Endothelial cell of umbilical vein (primary cell): ENCODE results near the gene CARNS1. TPM values are rescaled to one million over a fixed set of nuclear protein-coding genes. Genes with fewer than 3 reads are reported as not detected.

Experiments
- BruUV-seq: library from RNA; stranded (reverse); fragments of 400-500 nt; replicated peaks from 2 replicates; lab custom pipeline; 2021; lab: Mats Ljungman, UMichigan
- CTCF ChIA-PET: fragments of 300-600, 350-600 bp; sonication (Branson Sonifier 250); formaldehyde crosslinking; loops from one replicate; lab custom pipeline; 2021; ENCODE audit warnings: antibody characterized with exemption, inconsistent platforms; lab: Charles Lee
- POLR2A ChIA-PET: fragments of 300-600, 350-600 bp; sonication (Branson Sonifier 250); formaldehyde crosslinking; loops from one replicate; lab custom pipeline; 2021; ENCODE audit warnings: antibody characterized with exemption, inconsistent platforms; lab: Charles Lee
- DNase-seq: peaks from one replicate; pipeline ENCODE4 v3.0.0-alpha.2; 2011; ENCODE audit warnings: low read depth, low spot score
- FAIRE-seq: peaks from 2 replicates; lab custom pipeline; 2011; peaks lifted over from hg19 to GRCh38; lab: Jason Lieb, UNC
- H2AFZ ChIP-seq: 2 replicates; pipeline ENCODE4 v1.6.0; 2012; ENCODE audit warnings: low read depth, low read length, control low read depth, inconsistent platforms
- H3K27ac ChIP-seq: 2 replicates; pipeline ENCODE4 v1.5.1; 2011; ENCODE audit warnings: low read depth, mild to moderate bottlenecking, control low read depth, low read length, moderate library complexity; ENCODE audit not compliant: insufficient read depth
- H3K27me3 ChIP-seq, 2 experiments: 2 replicates each; pipeline versions ENCODE4 v1.6.0 to v1.6.1; 2011; ENCODE audit warnings: low read length in 2 of 2, mixed read lengths in 1 of 2; ENCODE audit not compliant: control insufficient read depth in 2 of 2, insufficient read depth in 2 of 2
- H3K36me3 ChIP-seq, 2 experiments: 2 replicates in 1 of 2; 3 replicates in 1 of 2; pipeline ENCODE4 v1.5.1; 2011; ENCODE audit warnings: low read length in 2 of 2, mild to moderate bottlenecking in 1 of 2, moderate library complexity in 1 of 2; ENCODE audit not compliant: control insufficient read depth in 2 of 2, insufficient read depth in 2 of 2; ENCODE audit errors: extremely low read depth in 1 of 2
- H3K4me1 ChIP-seq: 3 replicates; pipeline ENCODE4 v1.5.1; 2011; ENCODE audit warnings: mild to moderate bottlenecking, low read length; ENCODE audit not compliant: control insufficient read depth, insufficient read depth; ENCODE audit errors: extremely low read depth
- H3K4me2 ChIP-seq: 2 replicates; pipeline ENCODE4 v1.6.1; 2011; ENCODE audit warnings: low read length, control low read depth, mixed read lengths; ENCODE audit not compliant: insufficient read depth
- H3K4me3 ChIP-seq, 3 experiments: fragments of 200-600 bp in 1 of 3; sonication (generic), shearing (Covaris generic) in 1 of 3; replicated peaks in 1 of 3; 2 replicates each; pipeline ENCODE4 v1.5.1; 2011 to 2016; ENCODE audit warnings: control low read depth in 3 of 3, low read length in 3 of 3, mild to moderate bottlenecking in 2 of 3, inconsistent platforms in 1 of 3, low read depth in 1 of 3, moderate library complexity in 1 of 3; ENCODE audit not compliant: insufficient read depth in 1 of 3
- H3K79me2 ChIP-seq: 2 replicates; pipeline ENCODE4 v1.6.0; 2012; ENCODE audit warnings: low read length, inconsistent platforms; ENCODE audit not compliant: control insufficient read depth, insufficient read depth
- H3K9ac ChIP-seq: replicated peaks from 2 replicates; pipeline ENCODE3; 2011; ENCODE audit warnings: low read length, control low read depth; ENCODE audit not compliant: insufficient read depth; ENCODE audit errors: extremely low read depth
- H3K9me1 ChIP-seq: replicated peaks from 3 replicates; pipeline ENCODE4 v1.6.0; 2011; ENCODE audit warnings: mild to moderate bottlenecking, low read length; ENCODE audit not compliant: control insufficient read depth, insufficient read depth; ENCODE audit errors: extremely low read depth
- H3K9me3 ChIP-seq: replicated peaks from 2 replicates; pipeline ENCODE4 v1.5.1; 2012; ENCODE audit warnings: low read length, inconsistent platforms; ENCODE audit not compliant: control insufficient read depth, insufficient read depth
- H4K20me1 ChIP-seq: replicated peaks from 2 replicates; pipeline ENCODE3; 2011; ENCODE audit warnings: mild to moderate bottlenecking, low read length; ENCODE audit not compliant: control insufficient read depth, insufficient read depth; ENCODE audit errors: extremely low read depth
- EZH2 ChIP-seq: IDR thresholded peaks from 2 replicates; pipeline ENCODE4 v1.6.1; 2012; ENCODE audit warnings: borderline replicate concordance, low read depth, mild to moderate bottlenecking, moderate library complexity, low read length, inconsistent platforms; ENCODE audit not compliant: severe bottlenecking
- FOS ChIP-seq: IDR thresholded peaks from 2 replicates; pipeline ENCODE4 v1.6.1; 2011; ENCODE audit warnings: mild to moderate bottlenecking, low read length, moderate library complexity, borderline replicate concordance; ENCODE audit not compliant: insufficient read depth
- GATA2 ChIP-seq: IDR thresholded peaks from 2 replicates; pipeline ENCODE4 v1.7.0; 2011; ENCODE audit warnings: low read depth, mild to moderate bottlenecking, moderate library complexity, mixed read lengths, low read length; ENCODE audit not compliant: insufficient read length, insufficient read depth
- JUN ChIP-seq: IDR thresholded peaks from 2 replicates; pipeline ENCODE4 v1.6.1; 2011; ENCODE audit warnings: borderline replicate concordance, low read depth; ENCODE audit not compliant: insufficient read length, insufficient read depth
- MYC ChIP-seq: IDR thresholded peaks from one replicate; pipeline ENCODE4 v1.6.1; 2011; ENCODE audit warnings: mild to moderate bottlenecking, low read depth, low read length
- POLR2A ChIP-seq: IDR thresholded peaks from 2 replicates; pipeline ENCODE4 v1.6.1; 2012; ENCODE audit warnings: low read depth, mild to moderate bottlenecking, control low read depth, low read length
- POLR2AphosphoS5 ChIP-seq: IDR thresholded peaks from 2 replicates; pipeline ENCODE4 v1.6.1; 2012; ENCODE audit warnings: low read depth, mild to moderate bottlenecking, control low read depth, low read length, moderate library complexity; ENCODE audit not compliant: insufficient read depth
- dilution Hi-C: fragments of 300-500 bp; cut with MboI; formaldehyde crosslinking; loops from one replicate; pipeline ENCODE4 v1.15.0; 2019; ENCODE audit warnings: low sequenced_read_pairs; ENCODE audit not compliant: extremely low pct_ligation_motif_present
- intact Hi-C: fragments of 100-400 bp; cut with micrococcal nuclease; formaldehyde crosslinking; loops from one replicate; pipeline ENCODE4 v1.10.0; 2022
- polyA plus RNA-seq, 4 experiments: library from polyadenylated mRNA; depleted of rRNA in 3 of 4; stranded (reverse) in 3 of 4; unstranded in 1 of 4; fragments of >200 nt; gene quantifications; 2 replicates each; pipeline versions ENCODE4 v1.2.1 to v1.2.3, GENCODE V29; 2011 to 2012; ENCODE audit warnings: missing spikeins in 1 of 4
- total RNA-seq: library from RNA; stranded (reverse); gene quantifications from 2 replicates; pipeline ENCODE4 v1.2.3, GENCODE V29; 2021
- TF ChIP-seq, protein P1 (sequence below), 2 donors: IDR thresholded peaks; 1 replicate in 1 of 2; 2 replicates in 1 of 2; pipeline ENCODE4 v1.5.1; 2011; ENCODE audit warnings: low read length in 2 of 2, mild to moderate bottlenecking in 2 of 2, moderate library complexity in 2 of 2, control low read depth in 1 of 2, inconsistent platforms in 1 of 2, low read depth in 1 of 2; ENCODE audit not compliant: insufficient read depth in 1 of 2; ENCODE audit errors: extremely low read depth in 1 of 2
- TF ChIP-seq, protein P2 (sequence below): IDR thresholded peaks from 2 replicates; pipeline ENCODE4 v1.6.1; 2011; ENCODE audit not compliant: insufficient read depth, insufficient read length

The CARNS1 gene
- total and polyA plus RNA-seq, 2 donors (not counting 3 experiments of a cell fraction or from before 2014, with no cell fraction given) = 0.14 to 0.35 TPM

- H3K79me2 ChIP-seq = peaks cover 8% of the 10 kb centered on the region
- FAIRE-seq = no peak
These were observed 22.3 kb downstream of the CARNS1 start for GRCh38 chr11:67437809-67438157.

More at GRCh38 chr11:67437809-67438157, 22.3 kb downstream of the CARNS1 start:
- no peak overlapping the region for H2AFZ ChIP-seq
- intact Hi-C loops = no loop called here
- H3K27me3 ChIP-seq = no peaks in the 10 kb centered on the region
- peaks cover 0 to 43% of the 10 kb centered on the region in 2 experiments for H3K36me3 ChIP-seq
- H4K20me1 ChIP-seq = no peaks in the 10 kb centered on the region
- H3K9me1 ChIP-seq = no peaks in the 10 kb centered on the region
- CTCF ChIA-PET = interaction anchor here (1.6 kb wide), 1 partner anchor 36 kb away, joined by 9 read pairs; the partner anchor contains the start of gene PPP1CA
- peaks cover 6% of the 10 kb centered on the region for H3K4me1 ChIP-seq
- BruUV-seq = no TSS peak
- dilution Hi-C loops = no loop called here
- no peak for DNase-seq
- no peak overlapping the region for H3K4me3 ChIP-seq
- H3K4me2 ChIP-seq = no peak overlapping the region
- TF ChIP-seq POLR2A (no peak), GATA2 (no peak), JUN (no peak), FOS (no peak), POLR2AphosphoS5 (no peak), EZH2 (no peak), MYC (no peak)
- TF ChIP-seq, protein P1, sequence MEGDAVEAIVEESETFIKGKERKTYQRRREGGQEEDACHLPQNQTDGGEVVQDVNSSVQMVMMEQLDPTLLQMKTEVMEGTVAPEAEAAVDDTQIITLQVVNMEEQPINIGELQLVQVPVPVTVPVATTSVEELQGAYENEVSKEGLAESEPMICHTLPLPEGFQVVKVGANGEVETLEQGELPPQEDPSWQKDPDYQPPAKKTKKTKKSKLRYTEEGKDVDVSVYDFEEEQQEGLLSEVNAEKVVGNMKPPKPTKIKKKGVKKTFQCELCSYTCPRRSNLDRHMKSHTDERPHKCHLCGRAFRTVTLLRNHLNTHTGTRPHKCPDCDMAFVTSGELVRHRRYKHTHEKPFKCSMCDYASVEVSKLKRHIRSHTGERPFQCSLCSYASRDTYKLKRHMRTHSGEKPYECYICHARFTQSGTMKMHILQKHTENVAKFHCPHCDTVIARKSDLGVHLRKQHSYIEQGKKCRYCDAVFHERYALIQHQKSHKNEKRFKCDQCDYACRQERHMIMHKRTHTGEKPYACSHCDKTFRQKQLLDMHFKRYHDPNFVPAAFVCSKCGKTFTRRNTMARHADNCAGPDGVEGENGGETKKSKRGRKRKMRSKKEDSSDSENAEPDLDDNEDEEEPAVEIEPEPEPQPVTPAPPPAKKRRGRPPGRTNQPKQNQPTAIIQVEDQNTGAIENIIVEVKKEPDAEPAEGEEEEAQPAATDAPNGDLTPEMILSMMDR (IDR thresholded peaks at IDR 0.05; ENCODE audit: extremely low read depth in 1 of 2, insufficient read depth in 1 of 2, low read depth in 1 of 2, low read length in 2 of 2) = no peak
- TF ChIP-seq, protein P2, sequence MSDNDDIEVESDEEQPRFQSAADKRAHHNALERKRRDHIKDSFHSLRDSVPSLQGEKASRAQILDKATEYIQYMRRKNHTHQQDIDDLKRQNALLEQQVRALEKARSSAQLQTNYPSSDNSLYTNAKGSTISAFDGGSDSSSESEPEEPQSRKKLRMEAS = no peak
- H3K9ac ChIP-seq = no peak overlapping the region
- POLR2A ChIA-PET = no interaction called here
- H3K27ac ChIP-seq = no peak overlapping the region
- H3K9me3 ChIP-seq = no peaks in the 10 kb centered on the region
